ENCODE results near the gene SPTY2D1. TPM values are rescaled to one million over a fixed set of nuclear protein-coding genes. Genes with fewer than 3 reads are reported as not detected.

Gene SPTY2D1
- polyA plus RNA-seq, 1 experiment: 18.6 TPM

- POLR2A ChIA-PET: interaction anchor here (0.9 to 1.9 kb wide), 2 partner anchors 16 to 224 kb away, joined by 3 to 11 read pairs; partner anchors contain the start of genes LDHA and SPTY2D1
- Histone ChIP-seq H3K27ac (ENCODE audit: low read depth, low read length) (no peak overlapping the region), H3K9me3 (ENCODE audit: control insufficient read depth, insufficient read depth, low read length) (no peaks in the 10 kb centered on the region; the same call in 1 of the 2 replicates), H3K27me3 (ENCODE audit: control insufficient read depth, insufficient read depth, low read length) (no peaks in the 10 kb centered on the region), H3K4me3 (ENCODE audit: low read depth, low read length) (peak overlapping the region; percentile 20)
- CTCF ChIA-PET: interaction anchor here (1.3 to 1.6 kb wide), 2 partner anchors 113 to 114 kb away, joined by 3 to 4 read pairs; no protein-coding TSS in a partner anchor
- no peak for TF ChIP-seq CTCF (IDR thresholded peaks at IDR 0.05; ENCODE audit: low read depth, low read length)
- no peak for DNase-seq (ENCODE audit: low read depth, low spot score)
Observed at GRCh38 chr11:18618342-18619025, 15.7 kb downstream of the SPTY2D1 start.

GRCh38 chr11:18617688-18618341 lies 16.3 kb downstream of the SPTY2D1 start:
- CTCF ChIA-PET: interaction anchor here (1.3 to 1.6 kb wide), 2 partner anchors 114 to 115 kb away, joined by 3 to 4 read pairs; no protein-coding TSS in a partner anchor
- Histone ChIP-seq H3K27me3 (ENCODE audit: control insufficient read depth, insufficient read depth, low read length) (no peaks in the 10 kb centered on the region), H3K4me3 (ENCODE audit: low read depth, low read length) (peak overlapping the region; percentile 8), H3K9me3 (ENCODE audit: control insufficient read depth, insufficient read depth, low read length) (no peaks in the 10 kb centered on the region; the same call in 1 of the 2 replicates), H3K27ac (ENCODE audit: low read depth, low read length) (peak overlapping the region; percentile 40)
- POLR2A ChIA-PET: interaction anchor here (0.9 to 1.9 kb wide), 2 partner anchors 17 to 223 kb away, joined by 3 to 11 read pairs; partner anchors contain the start of genes LDHA and SPTY2D1
- no peak for TF ChIP-seq CTCF (IDR thresholded peaks at IDR 0.05; ENCODE audit: low read depth, low read length)
- no peak for DNase-seq (ENCODE audit: low read depth, low spot score)

- DNase-seq (ENCODE audit: low read depth, low spot score): no peak
Observed at GRCh38 chr11:18615628-18616392, 18.3 kb downstream of the SPTY2D1 start.

GRCh38 chr11:18614667-18615066 lies 19.5 kb downstream of the SPTY2D1 start:
- Histone ChIP-seq H3K4me3 (ENCODE audit: low read depth, low read length) (no peak overlapping the region), H3K27ac (ENCODE audit: low read depth, low read length) (no peak overlapping the region), H3K27me3 (ENCODE audit: control insufficient read depth, insufficient read depth, low read length) (no peaks in the 10 kb centered on the region), H3K9me3 (ENCODE audit: control insufficient read depth, insufficient read depth, low read length) (no peaks in the 10 kb centered on the region; the same call in 1 of the 2 replicates)
- no peak for TF ChIP-seq CTCF (IDR thresholded peaks at IDR 0.05; ENCODE audit: low read depth, low read length)
- DNase-seq (ENCODE audit: low read depth, low spot score): no peak
- CTCF ChIA-PET: no interaction called here
- POLR2A ChIA-PET: no interaction called here

More at GRCh38 chr11:18615628-18616392, 18.3 kb downstream of the SPTY2D1 start:
- TF ChIP-seq CTCF (IDR thresholded peaks at IDR 0.05; ENCODE audit: low read depth, low read length): no peak
- H3K27ac ChIP-seq (ENCODE audit: low read depth, low read length): peak overlapping the region; percentile 79
- H3K4me3 ChIP-seq (ENCODE audit: low read depth, low read length): no peak overlapping the region
- CTCF ChIA-PET: interaction anchor here (0.7 to 1.0 kb wide), 2 partner anchors 16 to 117 kb away, joined by 5 read pairs; no protein-coding TSS in a partner anchor
- POLR2A ChIA-PET: interaction anchor here (1.0 kb wide), 1 partner anchor 20 kb away, joined by 3 read pairs; no protein-coding TSS in a partner anchor
- no peaks in the 10 kb centered on the region; the same call in 1 of the 2 replicates for H3K9me3 ChIP-seq (ENCODE audit: control insufficient read depth, insufficient read depth, low read length)
- no peaks in the 10 kb centered on the region for H3K27me3 ChIP-seq (ENCODE audit: control insufficient read depth, insufficient read depth, low read length)
